ENCODE measurements around the gene LAMB4.
A peak's percentile ranks its signal among the peaks of the same experiment; 100 is the strongest.

LAMB4 gene

DNA sequence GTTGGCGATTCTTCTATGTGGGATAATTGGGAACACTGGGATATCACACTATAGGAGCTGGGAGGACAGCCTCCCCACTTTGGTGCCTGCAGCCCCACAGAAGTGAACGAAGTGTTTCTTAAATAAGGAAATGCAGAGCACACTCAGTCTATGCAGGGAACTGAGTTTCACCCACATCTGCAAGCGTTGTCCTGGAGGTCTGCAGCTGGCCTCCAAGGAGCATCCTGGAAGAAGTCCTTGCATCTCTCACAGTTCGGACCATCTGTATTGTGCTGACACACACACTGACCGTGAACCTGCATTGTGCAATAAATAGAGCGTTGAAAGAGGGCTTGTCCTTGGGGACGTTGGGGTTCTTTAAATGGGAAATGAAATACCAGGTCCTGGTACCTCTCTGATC, 25.8 kb downstream of the LAMB4 start:
- no peak for DNase-seq

DNA sequence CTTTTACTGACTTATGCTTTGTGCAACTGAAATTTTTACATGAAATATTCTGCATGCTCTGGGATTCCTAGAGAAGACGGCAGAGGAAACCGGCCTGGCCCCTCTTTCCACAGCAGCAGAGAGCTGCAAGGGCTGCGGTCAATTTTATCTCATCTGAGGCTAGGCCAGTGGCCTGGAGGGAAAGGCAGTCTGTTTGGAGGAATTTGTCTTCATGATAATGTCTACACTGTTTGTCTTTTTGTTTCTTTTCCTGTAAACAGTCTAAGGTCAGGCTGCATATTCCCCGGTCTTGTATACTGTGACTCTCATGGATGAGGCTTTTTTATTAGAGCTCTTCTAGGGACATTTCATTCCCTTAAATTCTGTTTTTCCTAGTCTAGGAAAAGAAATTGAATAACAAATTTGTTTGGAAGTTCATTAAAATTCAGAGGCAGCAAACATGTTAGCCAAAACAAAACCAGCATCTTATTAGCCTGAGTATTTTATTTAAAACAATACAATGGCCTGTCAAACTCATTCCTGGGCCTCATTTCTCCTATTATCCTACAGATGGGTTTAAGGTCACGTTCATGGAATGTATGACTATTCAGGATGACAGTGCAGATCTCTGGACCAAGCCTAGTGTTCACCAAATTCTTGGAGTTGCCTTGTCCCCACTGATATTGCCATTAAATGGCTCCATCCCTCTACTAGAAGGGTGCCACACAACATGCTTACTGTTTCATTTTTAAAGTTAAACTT, 26.4 kb downstream of the LAMB4 start:
- no peak for DNase-seq

DNA sequence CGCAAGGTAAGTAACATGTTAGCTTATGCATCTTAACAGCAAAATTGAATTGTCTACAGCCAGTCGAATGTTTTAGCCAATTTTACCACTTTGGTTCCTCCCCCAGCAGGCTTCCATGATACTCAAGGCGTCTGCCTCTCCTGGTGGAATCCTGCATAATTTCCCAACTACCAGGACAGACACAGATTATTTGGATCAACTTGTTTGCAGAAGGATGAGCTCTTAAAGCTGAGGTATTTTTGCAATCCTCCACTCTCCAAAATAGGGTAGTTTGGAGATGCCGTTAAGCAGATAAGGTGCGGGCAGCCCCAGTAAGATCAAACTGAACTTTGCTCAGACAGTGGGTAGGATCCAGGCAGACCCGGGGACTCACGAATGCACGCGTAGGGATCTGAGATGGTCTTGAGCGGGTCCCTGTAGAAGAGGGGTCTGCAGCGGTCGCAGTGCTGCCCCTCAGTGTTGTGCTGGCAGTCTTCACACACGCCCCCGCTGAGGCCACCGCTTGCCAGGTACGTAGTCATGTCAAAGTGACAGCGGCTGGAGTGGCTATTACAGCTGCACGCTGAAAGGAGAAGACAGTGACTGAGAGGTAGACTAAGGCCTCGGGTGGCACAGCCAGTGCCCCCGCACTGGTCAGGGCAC, 27.4 kb downstream of the LAMB4 start:
- DNase-seq: no peak

DNA sequence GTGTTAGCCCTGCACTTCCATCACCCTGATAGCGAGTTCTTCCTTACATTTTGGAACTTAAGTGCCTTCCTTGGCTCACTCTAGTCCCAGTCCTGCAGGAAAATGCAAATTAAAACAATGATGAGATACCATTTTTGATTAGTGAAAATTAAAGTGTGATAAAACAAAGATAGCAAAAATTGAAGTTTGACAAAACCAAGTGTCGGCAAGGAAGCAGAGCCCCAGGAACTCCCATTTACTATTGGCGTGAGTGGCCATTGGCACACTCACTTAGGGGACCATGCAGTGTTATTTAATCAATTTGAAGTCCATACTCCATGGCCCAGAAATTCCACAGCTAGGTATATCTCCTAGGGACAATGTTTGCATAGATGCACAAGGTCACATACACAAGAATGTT, 28.4 kb downstream of the LAMB4 start:
- no peak for DNase-seq

DNA sequence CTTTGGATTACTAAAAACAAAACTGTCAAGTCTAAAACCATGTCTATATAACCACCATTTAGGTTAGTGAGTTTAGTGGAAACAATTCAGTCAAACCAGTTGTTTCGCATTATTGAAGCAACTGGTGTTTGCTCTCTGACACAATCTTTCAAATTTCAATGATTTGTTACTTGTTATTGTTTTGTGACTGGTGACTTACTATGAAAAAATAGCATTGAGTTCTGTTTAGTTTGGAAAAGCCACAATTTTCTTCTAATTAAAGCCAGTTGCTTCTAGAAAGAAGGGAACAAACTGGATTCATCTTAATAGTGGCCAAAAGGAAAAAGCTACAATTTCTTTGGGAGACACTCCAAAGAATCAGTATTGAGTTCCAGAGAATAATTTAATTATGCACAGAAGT, 30.4 kb downstream of the LAMB4 start:
- DNase-seq: no peak

DNA sequence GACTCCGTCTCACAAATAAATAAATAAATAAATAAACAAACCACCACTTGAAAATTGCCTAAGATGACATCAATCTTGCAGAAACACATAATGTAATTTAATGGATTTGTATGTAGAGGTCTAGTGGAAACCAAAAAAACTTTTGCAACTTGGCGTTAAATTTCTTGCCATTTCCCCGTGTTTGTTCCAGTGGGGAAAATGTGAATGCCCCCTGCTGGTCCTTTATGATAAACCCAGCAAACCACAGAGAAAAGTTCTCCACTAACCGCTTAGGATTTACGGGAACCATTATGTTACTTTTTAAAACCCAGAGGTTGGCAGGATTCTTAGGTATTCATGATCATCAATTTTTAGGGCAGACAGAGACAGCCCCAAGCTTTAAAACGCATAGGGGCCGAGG, 32.5 kb downstream of the LAMB4 start:
- DNase-seq: peak; percentile 7

DNA sequence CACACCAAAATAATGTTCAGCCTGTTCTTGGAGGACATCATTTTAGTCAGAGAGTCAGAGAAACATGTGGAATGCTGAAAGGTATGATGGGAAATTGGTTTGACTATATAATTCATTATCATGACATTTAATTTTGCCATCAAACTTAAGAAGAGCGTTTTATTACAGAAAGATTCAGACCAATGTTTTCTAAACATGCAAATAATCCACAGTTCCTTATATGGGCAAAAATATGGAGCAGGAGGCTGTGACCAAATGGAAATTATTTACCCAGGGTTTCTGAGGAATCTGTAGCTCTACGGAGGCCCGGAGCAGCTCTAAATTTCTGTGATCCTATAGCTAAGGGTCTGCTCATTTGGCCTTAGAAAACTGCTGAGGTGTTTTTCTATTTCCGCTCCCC, 33.2 kb downstream of the LAMB4 start:
- no peak for DNase-seq

DNA sequence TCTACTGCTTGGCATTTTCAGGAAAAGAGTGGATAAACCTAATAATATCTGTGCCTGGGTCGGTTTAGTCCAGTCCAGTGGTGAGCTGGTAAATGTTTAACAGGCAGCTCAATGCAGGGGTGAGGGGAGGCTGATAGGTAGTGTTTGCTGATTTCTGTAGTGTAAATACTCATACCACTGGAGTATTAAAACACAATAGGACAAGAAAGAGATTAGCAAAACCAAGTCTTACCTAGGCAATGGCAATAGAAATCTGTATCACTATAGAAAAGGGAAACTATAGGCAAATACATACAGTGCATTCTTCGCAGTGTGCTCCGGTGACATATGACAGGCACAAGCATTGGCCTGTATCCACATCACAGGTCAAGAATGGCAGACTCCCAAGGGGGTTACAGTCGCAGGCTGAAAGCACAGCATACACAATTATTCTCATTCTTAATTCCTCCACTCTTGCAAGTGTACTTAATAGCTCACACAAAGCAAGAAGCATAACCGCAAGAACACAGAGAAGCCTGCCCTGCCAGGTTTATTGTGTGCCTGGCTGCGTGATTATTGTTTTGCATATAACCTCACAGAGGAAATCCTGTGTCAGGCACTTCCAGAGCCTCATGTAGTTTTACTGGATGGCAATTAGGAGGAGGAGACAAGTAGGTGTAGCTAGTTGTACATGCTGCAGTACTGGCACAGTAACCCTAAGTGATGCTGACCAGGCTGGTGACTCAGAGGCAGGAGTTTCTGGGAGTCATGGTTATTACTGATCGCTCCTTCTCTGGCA, 35.0 kb downstream of the LAMB4 start:
- DNase-seq: peak; percentile 40

DNA sequence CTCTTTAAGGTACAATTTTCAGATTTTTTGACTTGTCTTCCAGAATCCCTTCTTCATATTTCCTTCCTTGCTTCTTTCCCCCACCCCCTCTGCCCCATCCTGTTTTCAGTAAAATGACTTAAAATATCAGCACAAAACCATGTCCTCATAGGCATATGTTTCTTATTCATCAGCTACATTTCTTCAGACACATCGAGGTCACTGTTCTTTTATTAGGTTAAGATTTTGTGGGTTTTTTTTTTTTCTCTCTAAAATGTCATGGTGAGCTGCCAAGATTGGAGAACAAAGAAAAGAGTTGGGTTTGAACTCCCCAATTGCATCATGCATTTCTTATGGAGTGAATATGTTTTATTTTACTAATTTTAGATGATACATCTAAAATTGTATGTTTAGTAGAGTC, 35.8 kb downstream of the LAMB4 start:
- peak; percentile 42 for DNase-seq

DNA sequence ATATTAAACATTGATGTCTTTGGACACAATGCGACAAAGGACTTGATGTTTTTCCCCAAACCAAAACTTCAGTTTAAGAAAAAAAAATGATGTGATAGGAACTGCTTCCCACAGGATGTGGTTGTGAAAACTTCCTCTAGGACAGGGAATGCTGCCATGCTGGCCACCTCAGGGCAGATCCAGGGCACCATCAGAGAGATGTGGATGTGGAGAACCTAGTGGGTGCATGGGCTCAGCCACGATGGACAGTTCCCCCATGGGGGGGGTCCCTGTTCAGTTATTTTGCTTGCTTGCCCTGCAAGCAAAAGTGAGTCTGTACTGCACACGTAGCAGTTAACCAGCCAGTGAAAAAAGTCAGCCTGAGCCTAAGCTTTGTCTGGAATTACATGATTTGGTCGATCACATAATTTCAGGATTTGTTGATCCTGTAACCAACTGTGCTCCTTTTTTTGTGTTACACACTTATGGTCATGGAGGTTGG, 36.3 kb downstream of the LAMB4 start:
- DNase-seq: no peak

DNA sequence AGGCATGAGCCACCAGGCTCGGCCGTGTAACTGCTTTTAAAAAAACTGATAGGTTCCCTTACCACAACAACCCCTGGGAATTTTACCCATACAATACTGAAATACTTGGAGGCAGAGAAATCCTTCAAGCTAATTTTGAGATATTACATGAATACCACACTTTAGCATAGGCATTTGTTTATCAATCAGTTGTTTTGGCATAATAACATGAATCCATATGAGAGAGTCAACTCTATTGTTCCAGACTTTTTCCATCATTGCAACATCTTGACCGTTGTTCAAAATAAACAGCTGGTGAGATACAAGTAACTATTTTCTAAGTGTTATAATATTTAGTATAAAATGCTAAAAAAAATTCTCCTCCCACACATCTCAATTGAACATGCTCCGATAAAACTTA, 36.8 kb downstream of the LAMB4 start:
- no peak for DNase-seq

DNA sequence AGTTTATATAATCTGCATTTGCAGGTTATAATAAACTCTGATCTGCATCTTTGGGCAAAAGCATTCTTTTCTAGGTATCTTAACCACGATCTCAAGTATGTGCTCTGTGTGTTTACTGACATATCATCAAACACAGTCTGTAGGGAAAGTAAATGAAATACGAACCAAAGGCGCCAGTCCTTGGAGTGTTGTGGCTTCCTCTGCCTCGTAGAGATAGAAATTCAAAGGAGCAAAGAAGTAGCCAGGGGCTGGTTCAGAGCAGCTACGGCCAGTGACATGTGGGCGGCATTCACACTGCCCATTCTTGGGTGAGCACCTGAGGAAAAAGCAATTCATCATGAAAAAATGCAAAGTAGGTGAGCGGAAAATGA, 38.7 kb downstream of the LAMB4 start:
- DNase-seq: no peak

DNA sequence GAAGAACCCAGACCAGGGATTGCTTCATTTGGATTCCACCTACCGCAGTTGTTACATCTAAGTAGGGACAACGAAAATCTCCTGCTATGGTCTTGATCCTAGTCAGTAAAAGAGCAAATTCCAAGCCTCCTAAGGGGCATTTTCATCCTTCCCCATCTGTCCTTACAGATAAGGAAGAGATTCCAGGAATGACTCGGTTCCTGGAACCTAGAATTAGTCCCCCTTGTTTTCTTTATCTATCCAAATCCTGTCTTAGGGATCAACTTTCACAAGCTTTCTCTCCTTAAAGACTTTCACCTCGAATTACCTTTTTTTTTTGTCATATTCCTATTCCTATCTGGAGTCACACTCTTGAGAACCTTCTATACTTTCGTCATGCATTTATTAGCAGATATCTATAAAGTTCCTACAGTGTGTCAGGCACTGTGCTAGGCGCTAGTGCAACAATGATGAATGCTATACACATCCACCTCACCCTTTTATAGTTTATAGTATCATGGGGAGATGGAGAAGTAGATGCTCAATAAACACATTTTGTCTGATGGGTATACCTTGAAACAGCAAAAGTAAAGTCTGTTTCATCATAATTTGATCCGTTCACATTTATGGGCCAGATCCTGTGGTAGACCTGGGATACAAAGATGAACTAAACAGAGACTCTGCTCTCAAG, 39.2 kb downstream of the LAMB4 start:
- no peak for DNase-seq

DNA sequence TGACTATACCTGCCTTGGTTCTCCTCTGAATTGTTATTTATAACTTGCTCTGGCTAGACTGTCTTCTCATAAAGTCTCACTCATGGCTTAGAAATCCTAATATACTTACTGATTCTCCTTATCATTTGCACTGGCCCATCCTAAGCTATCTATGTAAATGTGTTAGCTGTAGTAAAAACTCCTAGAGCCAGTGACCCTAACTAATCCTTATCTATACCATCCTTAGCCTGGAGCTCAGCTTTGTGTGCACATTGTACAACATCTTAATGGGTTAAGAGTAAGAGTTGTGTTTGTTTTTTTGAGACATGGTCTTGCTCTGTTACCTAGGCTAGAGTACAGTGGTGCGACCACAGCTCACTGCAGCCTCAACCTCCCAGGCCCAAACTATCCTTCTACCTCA, 40.8 kb downstream of the LAMB4 start:
- DNase-seq: no peak

DNA sequence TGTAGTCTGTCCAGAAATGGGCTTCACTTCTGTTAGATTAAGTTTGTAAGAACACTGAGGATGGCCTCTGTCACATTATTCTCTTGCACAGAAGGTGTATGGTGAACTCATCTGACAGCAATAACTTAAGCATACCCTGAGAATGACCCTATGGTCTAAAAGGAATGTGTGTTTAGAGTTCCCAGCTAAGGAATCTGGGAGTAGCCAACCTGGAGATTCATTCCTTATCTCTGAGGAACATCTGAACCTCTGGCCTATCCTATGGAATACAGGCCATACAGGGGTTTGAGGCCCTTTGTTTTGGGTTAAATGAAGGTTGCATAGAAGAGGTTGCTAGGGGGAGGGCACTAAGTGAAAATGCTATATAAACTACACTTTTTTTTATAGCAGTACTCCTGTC, 41.4 kb downstream of the LAMB4 start:
- DNase-seq: no peak

DNA sequence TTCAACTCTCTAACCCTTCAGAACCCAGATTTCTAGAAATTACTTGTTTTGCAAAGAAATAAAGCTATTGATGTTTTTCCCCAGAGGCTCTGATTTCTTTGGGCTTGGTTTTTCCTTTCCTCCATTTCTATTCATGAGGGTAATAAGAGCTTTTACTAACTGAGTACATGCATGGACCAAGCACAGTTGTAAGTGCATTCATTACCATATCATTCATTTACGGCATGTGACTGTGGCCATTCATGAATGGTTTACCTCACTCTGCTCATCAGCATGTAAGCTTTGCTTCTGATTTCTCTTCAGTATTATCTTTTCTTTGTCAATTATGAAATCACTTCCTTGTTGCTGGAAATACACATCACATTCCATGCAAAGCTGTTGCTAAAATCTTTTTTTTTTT, 42.4 kb downstream of the LAMB4 start:
- DNase-seq: no peak

DNA sequence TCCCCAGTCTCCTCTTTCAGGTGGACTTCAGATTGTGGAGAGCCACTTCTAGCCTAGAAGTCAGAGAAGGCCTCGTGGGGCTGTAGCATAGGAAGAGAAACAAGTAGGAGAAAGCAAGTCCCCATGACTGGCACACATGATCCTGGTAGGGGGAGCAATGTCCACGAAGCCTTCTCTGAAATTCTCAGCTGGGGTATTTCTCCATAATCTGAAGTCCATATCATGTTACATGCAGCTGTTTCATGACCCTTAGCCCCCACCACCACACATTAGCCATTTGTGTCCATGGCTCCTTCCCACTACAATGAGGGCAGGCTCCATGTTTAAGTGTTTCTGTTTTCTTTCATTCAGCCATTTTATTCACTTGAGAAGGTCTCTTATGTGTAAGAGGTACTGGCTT, 43.2 kb downstream of the LAMB4 start:
- no peak for DNase-seq

DNA sequence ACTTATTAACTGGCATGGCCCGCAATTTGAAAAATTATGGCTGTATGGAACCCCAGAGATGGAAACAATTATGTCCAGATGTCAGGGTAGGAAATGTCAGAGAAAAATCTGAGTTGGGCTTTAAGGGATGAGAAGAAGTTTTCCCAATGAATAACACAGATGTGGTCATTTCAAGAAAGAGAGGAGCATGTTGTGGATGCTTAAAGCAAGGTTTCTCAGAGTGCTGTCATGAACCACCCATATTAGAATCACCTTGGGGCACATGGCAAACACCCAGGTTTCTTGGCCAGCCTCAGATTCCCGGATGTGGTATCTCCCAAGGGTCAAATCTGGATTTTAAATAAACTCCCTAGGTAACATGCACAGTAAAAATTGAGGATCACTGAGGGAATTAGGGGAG, 43.6 kb downstream of the LAMB4 start:
- no peak for DNase-seq

DNA sequence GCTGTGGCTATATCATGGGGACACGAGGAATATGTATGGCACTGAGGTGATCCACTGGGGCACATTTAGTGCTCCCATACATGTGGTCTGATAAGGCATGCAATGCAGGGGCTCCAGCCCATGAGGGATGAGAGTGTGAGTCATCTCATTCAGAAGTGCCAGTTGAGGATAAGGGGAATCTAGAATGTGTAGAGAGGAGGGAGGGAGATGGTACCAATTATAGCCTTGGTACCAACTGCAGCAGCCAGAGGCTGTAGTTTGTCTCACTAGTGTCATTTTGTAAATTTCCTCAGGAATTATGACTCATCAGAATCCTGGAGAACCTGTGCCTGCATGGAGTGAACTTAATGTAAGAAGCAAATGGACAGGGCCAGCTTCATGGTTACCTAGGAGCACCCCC, 46.2 kb downstream of the LAMB4 start:
- no peak for DNase-seq

DNA sequence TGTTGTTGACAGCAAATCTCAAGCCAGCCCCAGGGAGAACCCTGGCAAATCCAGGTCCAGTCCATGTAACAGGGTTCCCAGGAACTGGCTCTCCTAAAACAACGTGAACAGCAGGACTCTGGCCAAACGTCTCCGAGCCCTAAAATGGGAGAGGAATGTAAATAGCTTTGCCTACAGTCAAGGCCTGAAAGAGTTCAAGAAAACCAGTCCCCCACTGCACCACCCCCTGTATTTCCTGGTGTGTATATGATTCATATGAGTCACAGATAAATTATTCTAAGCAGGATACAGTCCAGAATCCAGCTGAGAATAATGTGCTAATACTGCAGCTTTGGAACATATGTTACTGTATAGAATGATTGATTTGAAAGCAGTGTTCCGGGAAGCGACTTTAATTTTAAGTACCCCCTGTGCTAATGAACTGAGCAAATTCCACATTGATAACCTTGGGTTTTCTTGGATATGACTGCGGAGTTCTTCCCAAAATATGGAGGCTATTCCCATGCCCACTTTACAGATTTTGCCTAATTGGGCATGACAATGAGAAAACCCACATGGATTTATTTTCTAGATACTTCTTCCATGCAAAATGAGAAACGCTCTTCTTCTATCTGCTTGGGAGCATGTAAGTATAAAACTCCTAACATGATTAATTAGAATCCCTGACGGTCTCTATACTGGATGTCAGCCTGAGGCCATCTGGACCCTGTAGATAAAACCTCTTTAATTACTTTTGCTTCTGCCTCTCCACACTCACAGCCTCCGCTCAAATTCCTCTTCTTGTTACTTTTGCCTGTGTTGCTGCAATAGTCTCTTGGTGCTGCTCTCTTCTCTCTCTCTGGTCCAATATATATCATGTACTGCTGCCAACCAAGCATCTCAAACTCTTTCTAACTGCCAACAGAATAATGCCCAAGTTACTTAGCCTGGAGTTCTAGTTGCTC, 50.2 kb downstream of the LAMB4 start:
- no peak for DNase-seq

DNA sequence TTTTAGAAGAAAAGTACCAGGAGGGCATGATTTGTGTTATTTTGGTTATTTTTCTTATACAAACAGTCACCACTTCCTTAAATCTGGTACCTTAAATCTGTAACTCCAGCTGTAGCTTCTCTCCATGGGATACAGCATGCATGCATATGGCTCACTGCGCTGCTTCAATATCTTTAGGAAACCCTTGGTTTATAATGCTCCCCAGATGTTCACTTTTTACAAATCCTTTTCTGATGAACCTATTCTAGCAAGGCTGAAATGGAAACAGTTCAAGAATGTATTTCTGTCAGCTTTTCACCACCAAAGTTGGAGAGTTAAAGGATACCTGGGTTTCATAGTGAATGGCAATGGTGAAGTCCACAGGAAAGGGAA, 50.9 kb downstream of the LAMB4 start:
- no peak for DNase-seq

DNA sequence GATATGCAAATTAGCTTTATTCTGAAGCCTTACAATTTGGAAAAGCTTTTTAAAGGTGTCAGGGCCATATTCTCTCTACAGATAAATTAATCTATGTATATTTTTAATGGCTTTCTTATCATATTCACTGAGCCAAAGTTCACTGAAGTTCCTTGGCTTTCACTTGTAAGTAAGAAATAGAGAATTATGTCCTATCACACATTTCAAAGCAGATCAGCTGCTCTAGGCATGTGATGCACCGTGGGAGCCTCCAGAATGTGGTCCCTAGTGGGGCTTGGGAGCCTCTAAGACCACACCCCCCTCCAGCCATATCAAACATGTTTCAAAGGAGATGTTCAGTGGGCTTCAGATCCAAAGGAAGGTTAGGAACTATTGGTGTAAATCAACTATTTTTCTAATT, 51.5 kb downstream of the LAMB4 start:
- no peak for DNase-seq

All from inflammatory macrophage treated with lipopolysaccharide for 4 hours (primary cell).